HG03469 (cell line): ENCODE data around the gene SEPTIN5.

Source experiments
- ATAC-seq: cut with Tn5 transposase; IDR thresholded peaks from one replicate; pipeline ENCODE4 v1.9.1; 2021; ENCODE audit warnings: mild to moderate bottlenecking, moderate library complexity, moderate number of reproducible peaks; ENCODE audit not compliant: unreplicated experiment

Gene SEPTIN5

GRCh38 chr22:19745155-19746101 lies 31.1 kb downstream of the SEPTIN5 start:
- no peak for ATAC-seq

GRCh38 chr22:19746726-19747125 lies 32.4 kb downstream of the SEPTIN5 start:
- no peak for ATAC-seq

GRCh38 chr22:19747551-19747950 lies 33.2 kb downstream of the SEPTIN5 start:
- ATAC-seq, result no peak

- no peak for ATAC-seq
These were observed 33.8 kb downstream of the SEPTIN5 start for GRCh38 chr22:19748139-19748538.

- ATAC-seq, result no peak
These were observed 34.8 kb downstream of the SEPTIN5 start for GRCh38 chr22:19748991-19749664.

GRCh38 chr22:19749876-19750275 lies 35.6 kb downstream of the SEPTIN5 start:
- ATAC-seq, result no peak

GRCh38 chr22:19750507-19751490 lies 36.5 kb downstream of the SEPTIN5 start:
- no peak for ATAC-seq

- no peak for ATAC-seq
These were observed 37.4 kb downstream of the SEPTIN5 start for GRCh38 chr22:19751497-19752245.

GRCh38 chr22:19753090-19753842 lies 39.0 kb downstream of the SEPTIN5 start:
- ATAC-seq, result no peak

GRCh38 chr22:19753996-19754700 lies 39.8 kb downstream of the SEPTIN5 start:
- ATAC-seq, result no peak

- ATAC-seq, result no peak
These were observed 40.4 kb downstream of the SEPTIN5 start for GRCh38 chr22:19754701-19755144.

GRCh38 chr22:19755145-19755710 lies 40.9 kb downstream of the SEPTIN5 start:
- ATAC-seq, result no peak

- ATAC-seq, result no peak
These were observed 41.5 kb downstream of the SEPTIN5 start for GRCh38 chr22:19755722-19756287.

- ATAC-seq, result no peak
These were observed 42.2 kb downstream of the SEPTIN5 start for GRCh38 chr22:19756288-19757128.

- ATAC-seq, result no peak
These were observed 43.1 kb downstream of the SEPTIN5 start for GRCh38 chr22:19757140-19757984.
